SK-N-MC (cell line): ENCODE results near the gene DENND1B.

Source experiments
- EZH2 ChIP-seq: fragments of 200-600 bp; sonication (generic); IDR thresholded peaks from one replicate; pipeline ENCODE4 v1.6.1; 2017; ENCODE audit warnings: antibody characterized with exemption
- FOXP2 ChIP-seq: optimal IDR thresholded peaks from 2 replicates; pipeline ENCODE3; 2011; ENCODE audit warnings: mild to moderate bottlenecking, moderate library complexity; ENCODE audit not compliant: insufficient read depth; ENCODE audit errors: extremely low read length, control extremely low read depth
- POLR2AphosphoS5 ChIP-seq: IDR thresholded peaks from 2 replicates; pipeline ENCODE4 v1.6.1; 2012; ENCODE audit warnings: mild to moderate bottlenecking, low read depth, low read length, borderline replicate concordance

DNA sequence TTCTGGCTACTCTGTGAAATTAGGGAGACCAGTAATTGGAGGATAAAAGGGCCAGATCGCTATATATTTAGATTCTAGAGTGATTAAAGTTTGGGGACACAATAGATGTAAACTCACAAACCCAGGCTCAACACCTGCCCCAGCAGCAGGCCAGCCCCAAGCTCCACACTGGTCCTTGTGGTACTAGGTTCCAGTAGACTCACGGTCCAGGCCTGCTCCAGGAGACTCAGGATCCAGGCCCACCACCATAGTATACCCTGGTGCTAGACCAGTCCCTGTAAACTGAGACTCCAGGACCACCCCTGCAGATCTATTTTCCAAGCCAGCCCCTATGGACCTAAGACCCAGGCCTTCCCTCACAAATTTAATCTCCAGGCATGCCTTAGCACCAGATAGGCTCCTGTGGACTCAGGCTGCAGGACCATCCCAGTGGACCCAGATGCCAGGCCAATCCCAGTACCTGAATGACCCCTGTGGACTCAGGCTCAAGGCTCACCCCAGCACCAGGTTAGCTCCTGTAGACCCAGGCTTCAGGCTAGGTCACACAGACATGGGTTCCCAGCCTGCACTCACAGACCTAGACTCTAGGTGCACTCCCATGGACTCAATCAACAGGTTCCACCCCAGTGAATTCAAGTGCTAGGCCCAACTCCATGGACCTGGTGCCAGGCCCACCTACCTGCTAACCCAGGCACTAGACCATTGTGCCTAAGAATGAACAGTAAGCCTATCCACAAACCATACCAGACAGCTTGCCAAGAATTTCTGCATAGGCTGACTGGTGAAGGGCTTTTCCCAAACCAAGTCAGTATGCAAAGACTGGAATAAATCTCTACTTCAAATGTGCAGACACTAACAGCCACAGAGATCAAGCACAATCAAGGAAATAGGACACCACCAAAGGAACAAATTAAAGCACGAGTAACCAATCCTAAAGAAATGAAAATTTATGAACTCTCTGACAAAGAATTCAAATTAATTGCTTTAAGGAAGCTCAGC, 13.8 kb upstream of the DENND1B start:
- TF ChIP-seq FOXP2 (no peak), POLR2AphosphoS5 (no peak), EZH2 (no peak)
